Caco-2 (cell line): Measurements from ENCODE around the gene SYT7. TPM values are rescaled to one million over a fixed set of nuclear protein-coding genes. Genes with fewer than 3 reads are reported as not detected.

Source experiments
- BruUV-seq: library from RNA; stranded (reverse); fragments of 400-500 nt; replicated peaks from 2 replicates; lab custom pipeline; 2021; lab: Mats Ljungman, UMichigan
- CTCF ChIA-PET: fragments of 300-600 bp; sonication (Branson Sonifier 250); formaldehyde crosslinking; loops from one replicate; lab custom pipeline; 2022; ENCODE audit warnings: antibody characterized with exemption; lab: Charles Lee
- POLR2A ChIA-PET: fragments of 300-600 bp; sonication (Branson Sonifier 250); formaldehyde crosslinking; loops from one replicate; lab custom pipeline; 2022; ENCODE audit warnings: antibody characterized with exemption; lab: Charles Lee
- DNase-seq, 2 experiments: peaks; one replicate each; pipeline versions ENCODE4 v3.0.0 to v3.0.0-alpha.2; 2020 to 2022
- H3K27me3 ChIP-seq: replicated peaks from 2 replicates; pipeline ENCODE4 v1.6.0; 2011; ENCODE audit warnings: low read length; ENCODE audit not compliant: control insufficient read depth, insufficient read depth
- H3K36me3 ChIP-seq: 2 replicates; pipeline ENCODE4 v1.5.1; 2011; ENCODE audit warnings: low read length; ENCODE audit not compliant: control insufficient read depth, insufficient read depth
- H3K4me1 ChIP-seq: fragments of 250-450 bp; sonication (Bioruptor Pico); 2 replicates; pipeline ENCODE4 v1.5.1; 2020; ENCODE audit warnings: mild to moderate bottlenecking
- H3K4me3 ChIP-seq: 2 replicates; pipeline ENCODE4 v1.5.1; 2011; ENCODE audit warnings: low read depth, mild to moderate bottlenecking, control low read depth, low read length
- H3K9me3 ChIP-seq: fragments of 250-450 bp; sonication (Bioruptor Pico); 2 replicates; pipeline ENCODE4 v1.5.1; 2020; ENCODE audit warnings: mild to moderate bottlenecking, moderate library complexity
- H3K27ac Mint-ChIP-seq: one replicate; pipeline ENCODE4 v1.8.0; 2022; ENCODE audit warnings: mixed read lengths; ENCODE audit not compliant: unreplicated experiment
- H3K27me3 Mint-ChIP-seq: one replicate; pipeline ENCODE4 v1.8.0; 2022; ENCODE audit warnings: mixed read lengths; ENCODE audit not compliant: insufficient read depth, unreplicated experiment
- H3K36me3 Mint-ChIP-seq: one replicate; pipeline ENCODE4 v1.8.0; 2022; ENCODE audit warnings: mild to moderate bottlenecking, mixed read lengths; ENCODE audit not compliant: insufficient read depth, unreplicated experiment
- H3K4me1 Mint-ChIP-seq: one replicate; pipeline ENCODE4 v1.8.0; 2022; ENCODE audit warnings: low read depth, mixed read lengths; ENCODE audit not compliant: unreplicated experiment
- H3K4me3 Mint-ChIP-seq: one replicate; pipeline ENCODE4 v1.8.0; 2022; ENCODE audit warnings: mild to moderate bottlenecking, moderate library complexity, mixed read lengths; ENCODE audit not compliant: unreplicated experiment
- H3K9me3 Mint-ChIP-seq: one replicate; pipeline ENCODE4 v1.8.0; 2022; ENCODE audit warnings: mixed read lengths; ENCODE audit not compliant: unreplicated experiment
- intact Hi-C: fragments of 100-400 bp; cut with micrococcal nuclease; formaldehyde crosslinking; loops from one replicate; pipeline ENCODE4 v1.10.0; 2022; ENCODE audit not compliant: unreplicated experiment
- total RNA-seq: library from RNA; stranded (reverse); gene quantifications from 2 replicates; pipeline ENCODE4 v1.2.3, GENCODE V29; 2022
- TF ChIP-seq, protein P1 (sequence below), 2 experiments: fragments of 200-600 bp in 1 of 2; IDR thresholded peaks; 1 replicate in 1 of 2; 2 replicates in 1 of 2; pipeline versions ENCODE4 v1.5.1 to v1.8.0; 2011 to 2022; ENCODE audit warnings: antibody characterized with exemption in 1 of 2, control low read depth in 1 of 2, inconsistent platforms in 1 of 2, low read depth in 1 of 2, low read length in 1 of 2, mild to moderate bottlenecking in 1 of 2, moderate library complexity in 1 of 2; ENCODE audit not compliant: insufficient read depth in 1 of 2, severe bottlenecking in 1 of 2, unreplicated experiment in 1 of 2

The SYT7 gene
- total RNA-seq, 1 experiment from 2014 or later = 33.5 TPM

DNA sequence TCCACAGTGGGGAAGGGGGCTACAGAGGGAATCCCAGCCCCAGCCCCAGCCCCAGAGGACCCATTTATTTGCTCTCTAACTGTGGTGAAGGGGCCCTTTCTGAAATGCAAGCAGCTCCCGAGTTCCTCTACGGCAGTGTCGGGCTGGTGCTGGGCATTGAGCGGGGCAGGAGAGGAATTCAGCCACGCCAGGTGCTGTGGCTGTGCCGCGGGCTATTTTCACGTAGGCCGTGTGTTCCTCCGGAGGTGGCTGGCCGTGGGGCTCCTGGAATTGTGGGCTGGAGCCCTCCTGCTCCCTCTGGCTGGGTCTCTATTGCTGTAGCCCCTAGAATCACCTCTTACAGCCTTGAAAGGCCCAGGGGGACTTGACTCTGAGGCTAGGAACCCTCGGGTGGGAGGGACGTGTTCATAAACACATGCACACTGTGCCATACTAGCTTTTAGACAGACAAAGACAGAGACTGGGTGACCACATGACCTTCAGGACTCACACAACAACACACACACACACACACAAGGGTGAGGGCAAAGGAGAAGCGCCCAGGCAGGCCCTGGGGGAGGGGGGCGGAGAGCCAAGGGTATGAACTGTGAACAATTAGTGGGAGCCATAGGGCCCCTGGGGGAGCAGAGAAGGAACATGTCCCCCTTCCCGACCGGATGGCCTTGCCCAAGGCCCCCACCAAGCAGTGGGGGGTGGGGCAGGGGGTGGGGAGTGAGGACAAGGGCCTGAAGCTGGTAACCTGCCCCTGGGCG lies 48.4 kb upstream of the SYT7 start:
- Mint-ChIP-seq H3K27me3 (no peaks in the 10 kb centered on the region), H3K36me3 (peaks cover 8% of the 10 kb centered on the region), H3K27ac (no peak overlapping the region), H3K4me3 (no peak overlapping the region), H3K4me1 (peaks cover 49% of the 10 kb centered on the region), H3K9me3 (no peaks in the 10 kb centered on the region)
- TF ChIP-seq, protein P1, sequence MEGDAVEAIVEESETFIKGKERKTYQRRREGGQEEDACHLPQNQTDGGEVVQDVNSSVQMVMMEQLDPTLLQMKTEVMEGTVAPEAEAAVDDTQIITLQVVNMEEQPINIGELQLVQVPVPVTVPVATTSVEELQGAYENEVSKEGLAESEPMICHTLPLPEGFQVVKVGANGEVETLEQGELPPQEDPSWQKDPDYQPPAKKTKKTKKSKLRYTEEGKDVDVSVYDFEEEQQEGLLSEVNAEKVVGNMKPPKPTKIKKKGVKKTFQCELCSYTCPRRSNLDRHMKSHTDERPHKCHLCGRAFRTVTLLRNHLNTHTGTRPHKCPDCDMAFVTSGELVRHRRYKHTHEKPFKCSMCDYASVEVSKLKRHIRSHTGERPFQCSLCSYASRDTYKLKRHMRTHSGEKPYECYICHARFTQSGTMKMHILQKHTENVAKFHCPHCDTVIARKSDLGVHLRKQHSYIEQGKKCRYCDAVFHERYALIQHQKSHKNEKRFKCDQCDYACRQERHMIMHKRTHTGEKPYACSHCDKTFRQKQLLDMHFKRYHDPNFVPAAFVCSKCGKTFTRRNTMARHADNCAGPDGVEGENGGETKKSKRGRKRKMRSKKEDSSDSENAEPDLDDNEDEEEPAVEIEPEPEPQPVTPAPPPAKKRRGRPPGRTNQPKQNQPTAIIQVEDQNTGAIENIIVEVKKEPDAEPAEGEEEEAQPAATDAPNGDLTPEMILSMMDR (IDR thresholded peaks at IDR 0.05; ENCODE audit: insufficient read depth in 1 of 2, low read depth in 1 of 2, low read length in 1 of 2, severe bottlenecking in 1 of 2, unreplicated experiment in 1 of 2) = no peak
- intact Hi-C loops = loop anchor here (2.0 to 5.0 kb wide), 3 partner anchors 38 to 120 kb away; partner anchors contain the start of gene LRRC10B
- BruUV-seq = no TSS peak
- Histone ChIP-seq H3K36me3 (no peaks in the 10 kb centered on the region), H3K9me3 (no peaks in the 10 kb centered on the region), H3K4me1 (peaks cover 39% of the 10 kb centered on the region), H3K4me3 (no peak overlapping the region), H3K27me3 (no peaks in the 10 kb centered on the region)
- ChIA-PET POLR2A (interaction anchor here (1.2 kb wide), 1 partner anchor 38 kb away, joined by 3 read pairs; no protein-coding TSS in a partner anchor), CTCF (interaction anchor here (1.2 to 2.8 kb wide), 3 partner anchors 10 to 97 kb away, joined by 4 to 10 read pairs (median 4); no protein-coding TSS in a partner anchor)
- no peak for DNase-seq

DNA sequence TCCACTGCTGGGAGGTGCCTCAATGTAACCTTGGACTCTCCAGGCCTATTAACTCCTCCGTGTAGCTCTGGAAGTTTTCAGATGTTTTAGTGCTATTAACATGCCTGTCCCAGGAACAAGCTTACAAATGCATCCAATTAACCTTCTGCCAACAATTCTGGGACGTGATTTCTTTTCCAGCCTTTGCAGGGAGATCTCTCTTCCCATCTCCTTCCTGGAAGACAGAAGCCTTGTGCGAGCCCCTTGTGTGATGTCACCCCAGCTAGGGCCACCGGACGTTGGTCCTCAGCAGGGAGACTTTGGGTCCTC lies 47.7 kb upstream of the SYT7 start:
- BruUV-seq = no TSS peak
- ChIA-PET POLR2A (interaction anchor here (1.2 kb wide), 1 partner anchor 38 kb away, joined by 3 read pairs; no protein-coding TSS in a partner anchor), CTCF (interaction anchor here (1.2 to 2.8 kb wide), 4 partner anchors 10 to 51 kb away, joined by 4 to 19 read pairs (median 7); partner anchors contain the start of gene SYT7)
- Mint-ChIP-seq H3K27me3 (no peaks in the 10 kb centered on the region), H3K9me3 (no peaks in the 10 kb centered on the region), H3K27ac (no peak overlapping the region), H3K4me1 (peaks cover 49% of the 10 kb centered on the region), H3K36me3 (peaks cover 8% of the 10 kb centered on the region), H3K4me3 (no peak overlapping the region)
- H3K4me1 ChIP-seq = peaks cover 39% of the 10 kb centered on the region
- TF ChIP-seq, protein P1 (IDR thresholded peaks at IDR 0.05; ENCODE audit: insufficient read depth in 1 of 2, low read depth in 1 of 2, low read length in 1 of 2, severe bottlenecking in 1 of 2, unreplicated experiment in 1 of 2) = no peak
- no peak for DNase-seq
- no peak overlapping the region for H3K4me3 ChIP-seq
- no peaks in the 10 kb centered on the region for H3K9me3 ChIP-seq
- intact Hi-C loops = loop anchor here (1.0 to 5.0 kb wide), 5 partner anchors 39 to 151 kb away; partner anchors contain the start of genes LRRC10B and SYT7
- no peaks in the 10 kb centered on the region for H3K36me3 ChIP-seq
- no peaks in the 10 kb centered on the region for H3K27me3 ChIP-seq

DNA sequence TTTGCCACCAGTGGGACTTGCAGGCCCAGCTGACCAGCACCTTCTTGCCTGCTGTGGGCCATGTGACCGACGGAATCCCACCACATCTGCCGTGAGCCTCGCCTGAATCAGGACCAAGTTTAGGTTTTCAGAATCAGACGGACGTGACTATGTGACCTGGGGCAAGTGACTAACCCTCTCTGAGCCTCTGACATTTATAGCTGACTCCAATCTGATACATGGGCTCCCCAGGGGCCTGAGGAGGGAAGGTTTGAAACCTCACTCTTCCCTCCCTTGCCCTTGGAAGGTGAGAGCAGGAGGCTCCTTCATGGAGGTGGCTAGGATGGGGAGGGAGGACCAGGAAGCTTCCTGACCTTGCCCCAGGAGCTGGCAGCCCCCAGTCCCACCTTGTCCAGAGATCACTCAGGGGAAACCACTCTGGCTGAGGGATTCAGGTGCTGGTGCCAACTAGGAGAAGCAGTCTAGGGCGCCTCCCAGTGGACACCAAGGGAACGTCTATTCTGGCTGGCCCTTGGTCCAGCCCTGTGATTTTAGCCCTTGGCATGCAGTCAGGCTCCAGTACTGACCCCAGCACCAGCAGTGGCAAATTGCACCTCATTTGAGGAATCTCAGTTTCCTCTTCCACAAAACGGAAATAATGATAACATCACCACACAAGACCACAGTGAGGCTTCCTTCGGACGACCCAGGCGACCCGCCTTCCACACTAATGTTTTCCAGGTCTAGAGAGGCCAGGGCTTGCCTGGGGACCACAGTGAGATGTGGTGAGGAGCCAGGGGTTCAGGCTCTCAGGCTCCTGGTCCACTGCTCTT lies 47.2 kb upstream of the SYT7 start:
- Histone ChIP-seq H3K4me3 (no peak overlapping the region), H3K9me3 (no peaks in the 10 kb centered on the region), H3K4me1 (peaks cover 39% of the 10 kb centered on the region), H3K36me3 (no peaks in the 10 kb centered on the region), H3K27me3 (no peaks in the 10 kb centered on the region)
- peaks cover 8% of the 10 kb centered on the region for H3K36me3 Mint-ChIP-seq
- peak overlapping the region; percentile 95 for H3K27ac Mint-ChIP-seq
- intact Hi-C loops = loop anchor here (1.0 to 5.0 kb wide), 9 partner anchors 39 to 182 kb away; partner anchors contain the start of genes LRRC10B and SYT7
- peak; percentile 80 to 87 for DNase-seq
- ChIA-PET CTCF (interaction anchor here (0.6 to 2.8 kb wide), 9 partner anchors 11 to 199 kb away, joined by 3 to 19 read pairs (median 4); partner anchors contain the start of genes CPSF7, LRRC10B, SDHAF2 and SYT7), POLR2A (interaction anchor here (0.8 kb wide), 1 partner anchor 40 kb away, joined by 3 read pairs; no protein-coding TSS in a partner anchor)
- H3K4me3 Mint-ChIP-seq = peak overlapping the region; percentile 70
- TF ChIP-seq, protein P1 (IDR thresholded peaks at IDR 0.05; ENCODE audit: insufficient read depth in 1 of 2, low read depth in 1 of 2, low read length in 1 of 2, severe bottlenecking in 1 of 2, unreplicated experiment in 1 of 2) = peak; percentile 90 to 95
- H3K9me3 Mint-ChIP-seq = no peaks in the 10 kb centered on the region
- no TSS peak for BruUV-seq
- peaks cover 49% of the 10 kb centered on the region for H3K4me1 Mint-ChIP-seq
- H3K27me3 Mint-ChIP-seq = no peaks in the 10 kb centered on the region
